ENCODE measurements around the gene MRPS21. TPM values are rescaled to one million over a fixed set of nuclear protein-coding genes. Genes with fewer than 3 reads are reported as not detected.

MRPS21 gene
- total and polyA plus RNA-seq, 9 of the 15 experiments (the other 6 are each of a cell fraction or from before 2014, with no cell fraction given), result 119 to 407 (median 149) TPM

DNA sequence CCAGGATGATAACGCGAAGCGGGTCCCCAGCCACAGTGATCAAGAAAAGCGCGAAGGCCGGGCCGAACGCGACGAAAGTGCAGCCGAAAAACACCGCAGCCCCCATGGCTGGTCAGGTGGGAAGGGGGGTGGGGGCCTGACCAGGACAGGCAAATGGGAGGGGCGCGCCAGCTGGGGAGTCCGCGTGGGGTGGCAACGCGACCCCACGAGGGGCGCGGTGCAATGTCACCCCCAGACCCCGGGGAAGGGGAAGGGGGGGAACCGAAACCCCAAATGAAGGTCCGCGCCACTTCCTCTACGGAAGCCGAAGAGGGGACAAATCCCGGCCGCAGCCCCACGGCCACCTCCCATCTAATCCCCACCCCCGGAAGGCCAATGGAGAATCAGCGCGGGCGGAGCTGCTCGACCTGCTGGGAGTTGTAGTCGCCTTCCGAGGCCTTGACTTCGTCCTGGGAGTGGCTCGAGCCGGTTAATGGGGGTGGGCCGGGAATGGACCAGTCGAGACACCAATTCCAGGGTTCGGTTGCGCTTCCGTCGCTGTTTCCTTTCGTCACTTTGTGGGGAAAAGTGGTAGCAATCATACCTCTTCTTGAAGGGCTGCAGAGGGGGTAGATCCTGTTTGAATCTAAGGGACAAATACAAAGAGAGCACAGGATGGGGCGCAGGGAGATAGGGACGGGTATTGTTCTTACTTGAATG is 24.8 kb upstream of the MRPS21 start, which contains the start of gene APH1A (continued):
- TF ChIP-seq CBX5 (IDR thresholded peaks at IDR 0.05; ENCODE audit: borderline replicate concordance, low read depth), result no peak
- no peak for TF ChIP-seq CC2D1A (IDR thresholded peaks at IDR 0.05)
- TF ChIP-seq, protein P1, sequence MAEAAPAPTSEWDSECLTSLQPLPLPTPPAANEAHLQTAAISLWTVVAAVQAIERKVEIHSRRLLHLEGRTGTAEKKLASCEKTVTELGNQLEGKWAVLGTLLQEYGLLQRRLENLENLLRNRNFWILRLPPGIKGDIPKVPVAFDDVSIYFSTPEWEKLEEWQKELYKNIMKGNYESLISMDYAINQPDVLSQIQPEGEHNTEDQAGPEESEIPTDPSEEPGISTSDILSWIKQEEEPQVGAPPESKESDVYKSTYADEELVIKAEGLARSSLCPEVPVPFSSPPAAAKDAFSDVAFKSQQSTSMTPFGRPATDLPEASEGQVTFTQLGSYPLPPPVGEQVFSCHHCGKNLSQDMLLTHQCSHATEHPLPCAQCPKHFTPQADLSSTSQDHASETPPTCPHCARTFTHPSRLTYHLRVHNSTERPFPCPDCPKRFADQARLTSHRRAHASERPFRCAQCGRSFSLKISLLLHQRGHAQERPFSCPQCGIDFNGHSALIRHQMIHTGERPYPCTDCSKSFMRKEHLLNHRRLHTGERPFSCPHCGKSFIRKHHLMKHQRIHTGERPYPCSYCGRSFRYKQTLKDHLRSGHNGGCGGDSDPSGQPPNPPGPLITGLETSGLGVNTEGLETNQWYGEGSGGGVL (CRISPR knock-in tag; IDR thresholded peaks at IDR 0.05), result no peak
- TF ChIP-seq HNRNPK (IDR thresholded peaks at IDR 0.05; ENCODE audit: low read depth, low read length, poor library complexity, severe bottlenecking), result no peak
- no peak for TF ChIP-seq CBX2 (IDR thresholded peaks at IDR 0.05; ENCODE audit: insufficient read depth, low read length, poor library complexity, severe bottlenecking)
- no peak for TF ChIP-seq POLR2AphosphoS2 (IDR thresholded peaks at IDR 0.05; ENCODE audit: low read length)
- TF ChIP-seq ZBTB17 (CRISPR knock-in tag; IDR thresholded peaks at IDR 0.05), result no peak
- TF ChIP-seq, protein P2, sequence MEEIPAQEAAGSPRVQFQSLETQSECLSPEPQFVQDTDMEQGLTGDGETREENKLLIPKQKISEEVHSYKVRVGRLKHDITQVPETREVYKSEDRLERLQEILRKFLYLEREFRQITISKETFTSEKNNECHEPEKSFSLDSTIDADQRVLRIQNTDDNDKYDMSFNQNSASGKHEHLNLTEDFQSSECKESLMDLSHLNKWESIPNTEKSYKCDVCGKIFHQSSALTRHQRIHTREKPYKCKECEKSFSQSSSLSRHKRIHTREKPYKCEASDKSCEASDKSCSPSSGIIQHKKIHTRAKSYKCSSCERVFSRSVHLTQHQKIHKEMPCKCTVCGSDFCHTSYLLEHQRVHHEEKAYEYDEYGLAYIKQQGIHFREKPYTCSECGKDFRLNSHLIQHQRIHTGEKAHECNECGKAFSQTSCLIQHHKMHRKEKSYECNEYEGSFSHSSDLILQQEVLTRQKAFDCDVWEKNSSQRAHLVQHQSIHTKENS (CRISPR knock-in tag; IDR thresholded peaks at IDR 0.05), result no peak
- TF ChIP-seq L3MBTL2 (IDR thresholded peaks at IDR 0.05), result no peak; the same call in 1 of the 2 replicates
- TF ChIP-seq ZNF134 (CRISPR knock-in tag; conservative IDR thresholded peaks at IDR 0.05), result no peak
- no peak for TF ChIP-seq ZNF699 (CRISPR knock-in tag; IDR thresholded peaks at IDR 0.05; ENCODE audit: insufficient replicate concordance)
- TF ChIP-seq ZNF764 (CRISPR knock-in tag; IDR thresholded peaks at IDR 0.05; ENCODE audit: low read depth), result no peak
- TF ChIP-seq, protein P3, sequence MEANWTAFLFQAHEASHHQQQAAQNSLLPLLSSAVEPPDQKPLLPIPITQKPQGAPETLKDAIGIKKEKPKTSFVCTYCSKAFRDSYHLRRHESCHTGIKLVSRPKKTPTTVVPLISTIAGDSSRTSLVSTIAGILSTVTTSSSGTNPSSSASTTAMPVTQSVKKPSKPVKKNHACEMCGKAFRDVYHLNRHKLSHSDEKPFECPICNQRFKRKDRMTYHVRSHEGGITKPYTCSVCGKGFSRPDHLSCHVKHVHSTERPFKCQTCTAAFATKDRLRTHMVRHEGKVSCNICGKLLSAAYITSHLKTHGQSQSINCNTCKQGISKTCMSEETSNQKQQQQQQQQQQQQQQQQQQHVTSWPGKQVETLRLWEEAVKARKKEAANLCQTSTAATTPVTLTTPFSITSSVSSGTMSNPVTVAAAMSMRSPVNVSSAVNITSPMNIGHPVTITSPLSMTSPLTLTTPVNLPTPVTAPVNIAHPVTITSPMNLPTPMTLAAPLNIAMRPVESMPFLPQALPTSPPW (CRISPR knock-in tag; IDR thresholded peaks at IDR 0.05), result peak; percentile 97
- TF ChIP-seq PTTG1 (tag; IDR thresholded peaks at IDR 0.05; ENCODE audit: low read depth), result no peak
- no peak for TF ChIP-seq HMG20B (CRISPR knock-in tag; IDR thresholded peaks at IDR 0.05)
- TF ChIP-seq, protein P4, sequence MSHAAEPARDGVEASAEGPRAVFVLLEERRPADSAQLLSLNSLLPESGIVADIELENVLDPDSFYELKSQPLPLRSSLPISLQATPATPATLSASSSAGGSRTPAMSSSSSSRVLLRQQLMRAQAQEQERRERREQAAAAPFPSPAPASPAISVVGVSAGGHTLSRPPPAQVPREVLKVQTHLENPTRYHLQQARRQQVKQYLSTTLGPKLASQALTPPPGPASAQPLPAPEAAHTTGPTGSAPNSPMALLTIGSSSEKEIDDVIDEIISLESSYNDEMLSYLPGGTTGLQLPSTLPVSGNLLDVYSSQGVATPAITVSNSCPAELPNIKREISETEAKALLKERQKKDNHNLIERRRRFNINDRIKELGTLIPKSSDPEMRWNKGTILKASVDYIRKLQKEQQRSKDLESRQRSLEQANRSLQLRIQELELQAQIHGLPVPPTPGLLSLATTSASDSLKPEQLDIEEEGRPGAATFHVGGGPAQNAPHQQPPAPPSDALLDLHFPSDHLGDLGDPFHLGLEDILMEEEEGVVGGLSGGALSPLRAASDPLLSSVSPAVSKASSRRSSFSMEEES (CRISPR knock-in tag; IDR thresholded peaks at IDR 0.05), result no peak

Measured in K562 (cell line).